SK-N-SH treated with all-trans-retinoic acid at 6 μM for 48 hours (cell line): ENCODE measurements around the gene DAGLB.

ENCODE experiments used
- ARNTL ChIP-seq: fragments of 450-650 bp; formaldehyde crosslinking; IDR thresholded peaks from 2 replicates; pipeline ENCODE4 v1.5.0; 2020; ENCODE audit warnings: low read depth, mild to moderate bottlenecking, moderate library complexity, borderline replicate concordance
- GLIS3 ChIP-seq: fragments of 250-450 bp; sonication (Bioruptor Pico); IDR thresholded peaks from 2 replicates; pipeline ENCODE4 v1.5.0; 2020; ENCODE audit warnings: mild to moderate bottlenecking, moderate library complexity
- ZC3H10 ChIP-seq: fragments of 250-450 bp; sonication (Bioruptor Pico); IDR thresholded peaks from 2 replicates; pipeline ENCODE4 v1.5.1; 2021; ENCODE audit warnings: mild to moderate bottlenecking, moderate library complexity
- ZNF70 ChIP-seq: fragments of 450-650 bp; formaldehyde crosslinking; IDR thresholded peaks from 2 replicates; pipeline ENCODE4 v1.5.0; 2020; ENCODE audit warnings: mild to moderate bottlenecking, moderate library complexity

GRCh38 chr7:6419310-6419773 is 28.4 kb downstream of the DAGLB start:
- no peak for TF ChIP-seq GLIS3 (CRISPR knock-in tag)
- TF ChIP-seq ZNF70 (CRISPR knock-in tag): no peak
- no peak for TF ChIP-seq ZC3H10 (CRISPR knock-in tag)
- no peak for TF ChIP-seq ARNTL (CRISPR knock-in tag)
